Activated CD8-positive, alpha-beta memory T cell treated with anti-CD3 and anti-CD28 coated beads for 1 hour (primary cell): Measurements from ENCODE around the gene NPHP3.
"Not testable (repeated sequence)": the region's sequence is repeated elsewhere in the genome, so short reads cannot be mapped to it uniquely, and the experiment has no call there.

Source experiments
- DNase-seq, 2 donors: peaks; one replicate each; pipeline ENCODE4 v3.0.0-alpha.2; 2020; ENCODE audit warnings: low read depth in 1 of 2; ENCODE audit errors: extremely low read depth in 1 of 2

The NPHP3 gene

GRCh38 chr3:132722165-132723023 is at the start of gene NPHP3:
Gene NPHP3 (minus strand): TSS chr3:132722409. CDS start chr3:132722355, 54 bp downstream.
- peak; percentile 95 to 99 for DNase-seq

GRCh38 chr3:132758740-132759139 is 36.5 kb upstream of the NPHP3 start:
- no peak for DNase-seq

- DNase-seq = no peak
Measured at GRCh38 chr3:132756108-132756650, 34.0 kb upstream of the NPHP3 start.

- no peak for DNase-seq
Measured at GRCh38 chr3:132753946-132754345, 31.7 kb upstream of the NPHP3 start.

GRCh38 chr3:132749786-132750185 is 27.6 kb upstream of the NPHP3 start:
- DNase-seq = no peak

GRCh38 chr3:132746720-132747119 is 24.5 kb upstream of the NPHP3 start:
- DNase-seq = not testable (repeated sequence)

- DNase-seq = no peak
Measured at GRCh38 chr3:132738314-132738713, 16.1 kb upstream of the NPHP3 start.

GRCh38 chr3:132735589-132735988 is 13.4 kb upstream of the NPHP3 start:
- no peak for DNase-seq

GRCh38 chr3:132730891-132731580 is 8.8 kb upstream of the NPHP3 start:
- DNase-seq = no peak

- no peak for DNase-seq
Measured at GRCh38 chr3:132726341-132726823, 4.2 kb upstream of the NPHP3 start.

- no peak for DNase-seq
Measured at GRCh38 chr3:132723024-132723950, 1.1 kb upstream of the NPHP3 start.

- DNase-seq = no peak
Measured at GRCh38 chr3:132721479-132722164, 587 bp downstream of the NPHP3 start.

- DNase-seq = no peak
Measured at GRCh38 chr3:132720228-132720627, 2.0 kb downstream of the NPHP3 start.

- no peak for DNase-seq
Measured at GRCh38 chr3:132716372-132716771, 5.8 kb downstream of the NPHP3 start.

- no peak for DNase-seq
Measured at GRCh38 chr3:132713977-132714727, 8.1 kb downstream of the NPHP3 start.

GRCh38 chr3:132710311-132710710 is 11.9 kb downstream of the NPHP3 start:
- DNase-seq = no peak

GRCh38 chr3:132709761-132710160 is 12.4 kb downstream of the NPHP3 start:
- DNase-seq = no peak

GRCh38 chr3:132703733-132704132 is 18.5 kb downstream of the NPHP3 start:
- DNase-seq = no peak

GRCh38 chr3:132695422-132695821 is 26.8 kb downstream of the NPHP3 start:
- no peak for DNase-seq
